Measurements from ENCODE around the gene AP4M1. TPM values are rescaled to one million over a fixed set of nuclear protein-coding genes. Genes with fewer than 3 reads are reported as not detected.
A peak's percentile ranks its signal among the peaks of the same experiment; 100 is the strongest.

AP4M1 gene
- total and polyA plus RNA-seq, 9 of the 15 experiments (the other 6 are each of a cell fraction or from before 2014, with no cell fraction given) = 1.3 to 30.9 (median 14.1) TPM

DNA sequence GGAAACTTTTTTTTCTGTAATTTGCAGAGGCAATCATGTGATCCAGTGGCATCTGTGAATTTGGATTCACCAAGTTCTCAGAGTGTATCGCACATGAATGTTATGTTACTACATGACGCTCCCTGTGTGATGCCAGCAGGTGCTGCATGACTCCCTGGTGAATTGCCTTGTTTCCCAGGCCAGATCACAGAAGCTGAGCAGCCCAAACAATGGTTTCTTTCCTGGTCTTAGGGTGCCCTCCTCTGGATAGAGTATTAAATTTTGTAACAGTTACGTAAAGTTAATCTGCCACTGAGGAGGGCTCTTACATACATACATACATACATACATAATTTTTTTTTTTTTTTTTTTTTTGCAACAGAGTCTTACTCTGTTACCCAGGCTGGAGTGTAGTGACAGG is 48.2 kb upstream of the AP4M1 start (continued):
- TF ChIP-seq CBX8 (IDR thresholded peaks at IDR 0.05; ENCODE audit: borderline replicate concordance, extremely low read depth, low read depth, low read length, poor library complexity, severe bottlenecking) = no peak
- TF ChIP-seq SMC3 (conservative IDR thresholded peaks at IDR 0.05; ENCODE audit: insufficient read depth, low read depth, low read length) = peak; percentile 39

DNA sequence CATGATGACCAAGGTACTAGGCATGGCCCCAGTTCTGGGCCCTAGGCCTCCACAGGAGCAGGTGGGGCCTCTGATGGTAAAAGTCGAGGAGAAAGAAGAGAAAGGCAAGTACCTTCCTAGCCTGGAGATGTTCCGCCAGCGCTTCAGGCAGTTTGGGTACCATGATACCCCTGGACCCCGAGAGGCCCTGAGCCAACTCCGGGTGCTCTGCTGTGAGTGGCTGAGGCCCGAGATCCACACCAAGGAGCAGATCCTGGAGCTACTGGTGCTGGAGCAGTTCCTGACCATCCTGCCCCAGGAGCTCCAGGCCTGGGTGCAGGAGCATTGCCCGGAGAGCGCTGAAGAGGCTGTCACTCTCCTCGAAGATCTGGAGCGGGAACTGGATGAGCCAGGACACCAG is 44.4 kb upstream of the AP4M1 start:
- no peaks in the 10 kb centered on the region for H4K20me1 ChIP-seq (replicated peaks; ENCODE audit: control insufficient read depth, insufficient read depth, low read length)
- H2AFZ ChIP-seq (ENCODE audit: low read depth, low read length) = no peak overlapping the region
- H3K4me1 ChIP-seq (replicated peaks in 1 of 2; ENCODE audit: control insufficient read depth in 2 of 2, insufficient read depth in 2 of 2, low read length in 2 of 2) = peaks cover 0 to 4% of the 10 kb centered on the region in 2 experiments; a peak in 3 of 5 replicates
- intact Hi-C loops (cut with micrococcal nuclease) (no loop called here), in situ Hi-C loops (cut with MboI) (no loop called here)
- H3K9ac ChIP-seq (ENCODE audit: insufficient read depth in 1 of 2, low read depth in 2 of 2, low read length in 2 of 2) = peak overlapping the region in 1 of 2 experiments; percentile 39; a peak in 1 of 4 replicates
- TF ChIP-seq POU5F1 (IDR thresholded peaks at IDR 0.05; ENCODE audit: borderline replicate concordance, low read depth, low read length, partially characterized antibody) = no peak
- no peak for TF ChIP-seq HNRNPLL (IDR thresholded peaks at IDR 0.05; ENCODE audit: low read depth, low read length, poor library complexity, severe bottlenecking)
- no peak for TF ChIP-seq ATF1 (CRISPR knock-in tag; IDR thresholded peaks at IDR 0.05)
- no peak for TF ChIP-seq ATF1 (tag; IDR thresholded peaks at IDR 0.05)
- no peak overlapping the region for H3K4me2 ChIP-seq (ENCODE audit: insufficient read depth, low read length)
- no peak overlapping the region for H3K27ac ChIP-seq (ENCODE audit: extremely low read depth, low read depth, low read length)
- H3K9me3 ChIP-seq (replicated peaks; ENCODE audit: control insufficient read depth, insufficient read depth, low read depth, low read length) = no peaks in the 10 kb centered on the region
- BruUV-seq (replicated peaks) = TSS peak; percentile 2
- no peaks in the 10 kb centered on the region; the same call in 2 of the 3 replicates for H3K79me2 ChIP-seq (ENCODE audit: control insufficient read depth, insufficient read depth, low read length)
- WGBS (ENCODE audit: insufficient coverage, low coverage, missing lambda C conversion rate) = 78% methylated on average over 8 of the region's 10 CpGs
- H3K27me3 ChIP-seq (ENCODE audit: control insufficient read depth in 2 of 2, insufficient read depth in 2 of 2, low read length in 2 of 2) = no peaks in the 10 kb centered on the region
- H3K4me3 ChIP-seq = no peak overlapping the region
- peaks cover 41% of the 10 kb centered on the region; the same call in 2 of the 3 replicates for H3K36me3 ChIP-seq (ENCODE audit: control insufficient read depth, insufficient read depth, low read length)
- H3K9me1 ChIP-seq (ENCODE audit: control insufficient read depth, insufficient read depth, low read length) = no peaks in the 10 kb centered on the region
- DNase-seq (ENCODE audit: extremely low read depth in 1 of 4, low spot score in 3 of 4) (no peak), FAIRE-seq (no peak), ATAC-seq (no peak)
- CTCF ChIA-PET (ENCODE audit: low intra/inter-chr PET ratio) = interaction anchor here (0.5 kb wide), 1 partner anchor 568 kb away, joined by 4 read pairs; no protein-coding TSS in a partner anchor
- POLR2A ChIA-PET = interaction anchor here (0.7 kb wide), 1 partner anchor 67 kb away, joined by 3 read pairs; no protein-coding TSS in a partner anchor

Data from K562 (cell line).